ENCODE measurements around the gene TTC29. TPM values are rescaled to one million over a fixed set of nuclear protein-coding genes. Genes with fewer than 3 reads are reported as not detected.
"Not testable (repeated sequence)": the region's sequence is repeated elsewhere in the genome, so short reads cannot be mapped to it uniquely, and the experiment has no call there.

Gene TTC29
- total RNA-seq, 2 donors from 2014 or later: not detected

DNA sequence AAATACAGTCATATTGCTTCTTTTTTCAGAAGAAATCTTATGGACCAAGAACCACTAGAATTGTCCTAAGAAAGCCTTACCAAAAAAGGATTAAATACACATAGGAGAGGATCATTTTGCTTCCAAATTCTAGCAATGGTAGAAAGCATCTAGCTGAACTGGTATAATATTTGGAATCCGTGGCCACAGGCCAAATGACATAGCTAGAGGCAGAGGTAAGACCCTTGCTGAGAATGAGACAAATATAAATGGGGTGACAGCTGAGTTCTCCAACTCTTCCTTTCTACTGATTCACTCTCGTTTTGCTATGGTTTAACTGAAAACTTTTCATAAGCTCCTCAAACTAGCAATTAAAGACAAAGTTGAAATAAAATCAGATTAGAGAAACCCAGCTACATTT lies 150.0 kb downstream of the TTC29 start:
- no peaks in the 10 kb centered on the region for H3K9me3 Mint-ChIP-seq
- DNase-seq (ENCODE audit: low spot score in 2 of 2): no peak
- ATAC-seq: no peak
- H3K27ac Mint-ChIP-seq: no peak overlapping the region
- H3K36me3 Mint-ChIP-seq: no peaks in the 10 kb centered on the region

DNA sequence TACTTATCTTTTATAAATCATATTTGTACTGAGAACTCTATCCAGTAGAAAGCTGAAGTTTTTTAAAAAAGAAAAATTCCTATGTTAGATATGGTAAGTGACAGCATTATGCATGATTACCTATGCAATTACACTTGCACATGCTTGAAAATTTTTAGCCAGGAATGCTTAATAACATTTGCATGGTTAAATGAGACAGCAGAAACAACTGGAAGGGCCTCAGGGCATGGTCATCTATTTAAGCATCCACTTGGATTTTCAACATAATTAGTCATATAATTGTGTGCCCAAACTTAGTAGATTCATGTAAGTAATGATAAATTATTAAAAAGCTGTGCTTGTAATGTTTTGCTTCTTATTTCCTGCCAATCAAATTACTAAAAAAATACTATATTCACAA lies 151.9 kb downstream of the TTC29 start:
- Mint-ChIP-seq H3K9me3 (no peaks in the 10 kb centered on the region), H3K36me3 (no peaks in the 10 kb centered on the region), H3K27ac (no peak overlapping the region)
- ATAC-seq (no peak), DNase-seq (ENCODE audit: low spot score in 2 of 2) (no peak)

- no peaks in the 10 kb centered on the region for H3K9me3 Mint-ChIP-seq
- H3K27ac Mint-ChIP-seq: no peak overlapping the region
- ATAC-seq (no peak), DNase-seq (ENCODE audit: low spot score in 2 of 2) (no peak)
- H3K36me3 Mint-ChIP-seq: no peaks in the 10 kb centered on the region
Measured at GRCh38 chr4:146791439-146791838, 154.2 kb downstream of the TTC29 start.

DNA sequence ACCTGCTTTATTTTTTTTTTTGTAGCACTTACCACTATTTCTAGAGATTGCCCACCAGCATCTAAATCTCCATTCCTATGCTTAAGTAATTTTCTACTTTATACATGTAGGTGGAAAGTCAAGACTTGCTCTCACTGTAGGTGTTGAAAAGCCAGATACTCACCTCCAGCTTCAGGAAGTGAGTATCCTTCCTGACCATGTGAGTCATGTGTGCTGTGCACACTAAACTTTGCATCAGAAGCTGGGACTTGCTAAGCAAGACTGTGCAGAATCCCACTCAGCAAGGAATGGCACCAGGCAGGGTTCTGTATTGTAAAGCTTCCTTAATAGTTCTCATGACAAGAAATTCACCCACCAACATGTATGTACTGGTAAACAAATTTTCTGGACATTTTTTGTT lies 155.1 kb downstream of the TTC29 start:
- ATAC-seq (no peak), DNase-seq (ENCODE audit: low spot score in 2 of 2) (no peak)
- H3K9me3 Mint-ChIP-seq: no peaks in the 10 kb centered on the region
- H3K27ac Mint-ChIP-seq: no peak overlapping the region
- H3K36me3 Mint-ChIP-seq: no peaks in the 10 kb centered on the region

- no peaks in the 10 kb centered on the region for H3K9me3 Mint-ChIP-seq
- DNase-seq (ENCODE audit: low spot score in 2 of 2) (no peak), ATAC-seq (no peak)
- H3K36me3 Mint-ChIP-seq: no peaks in the 10 kb centered on the region
- no peak overlapping the region for H3K27ac Mint-ChIP-seq
Measured at GRCh38 chr4:146787731-146788130, 157.9 kb downstream of the TTC29 start.

DNA sequence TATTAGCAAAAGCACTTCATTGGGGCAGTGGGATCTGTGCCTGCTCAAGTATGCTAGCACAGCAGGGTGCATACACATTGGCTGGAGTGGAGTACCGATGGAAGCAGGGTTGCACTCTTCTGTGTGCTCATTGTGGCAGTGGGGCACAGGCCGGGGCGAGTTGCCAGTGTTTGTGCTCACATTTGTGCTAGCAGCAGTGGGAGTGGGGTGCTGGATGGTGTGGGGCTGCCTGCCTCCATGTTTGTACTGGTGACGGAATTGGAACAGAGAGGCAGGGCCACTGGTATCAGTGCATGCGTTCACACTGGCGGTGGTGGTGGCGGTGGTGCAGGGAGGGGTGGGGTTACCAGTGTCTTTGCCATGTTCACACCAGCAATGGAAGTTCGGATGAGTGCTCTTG lies 169.0 kb downstream of the TTC29 start:
- ATAC-seq: no peak
- no peak overlapping the region for H3K27ac Mint-ChIP-seq

GRCh38 chr4:146763560-146763959 lies 182.1 kb downstream of the TTC29 start:
- Mint-ChIP-seq H3K36me3 (no peaks in the 10 kb centered on the region), H3K27ac (no peak overlapping the region), H3K9me3 (peaks cover 0 to 6% of the 10 kb centered on the region in 2 donors)
- DNase-seq (ENCODE audit: low spot score in 2 of 2) (no peak), ATAC-seq (no peak)

More for the DNA sequence above, 169.0 kb downstream of the TTC29 start:
- no peaks in the 10 kb centered on the region for H3K36me3 Mint-ChIP-seq
- no peak for DNase-seq (ENCODE audit: low spot score in 2 of 2)
- peaks cover 0 to 3% of the 10 kb centered on the region in 2 donors for H3K9me3 Mint-ChIP-seq

GRCh38 chr4:146762016-146762415 lies 183.6 kb downstream of the TTC29 start:
- Mint-ChIP-seq H3K36me3 (peaks cover 0 to 5% of the 10 kb centered on the region in 2 donors), H3K27ac (no peak overlapping the region), H3K9me3 (peaks cover 7 to 17% of the 10 kb centered on the region in 2 donors)
- ATAC-seq (no peak), DNase-seq (ENCODE audit: low spot score in 2 of 2) (no peak)

GRCh38 chr4:146742416-146742815 lies 203.2 kb downstream of the TTC29 start:
- Mint-ChIP-seq H3K27ac (no peak overlapping the region), H3K36me3 (peaks cover 0 to 6% of the 10 kb centered on the region in 2 donors), H3K9me3 (peaks cover 4 to 6% of the 10 kb centered on the region in 2 donors)
- no peak for DNase-seq (ENCODE audit: low spot score in 2 of 2)
- ATAC-seq: no peak

DNA sequence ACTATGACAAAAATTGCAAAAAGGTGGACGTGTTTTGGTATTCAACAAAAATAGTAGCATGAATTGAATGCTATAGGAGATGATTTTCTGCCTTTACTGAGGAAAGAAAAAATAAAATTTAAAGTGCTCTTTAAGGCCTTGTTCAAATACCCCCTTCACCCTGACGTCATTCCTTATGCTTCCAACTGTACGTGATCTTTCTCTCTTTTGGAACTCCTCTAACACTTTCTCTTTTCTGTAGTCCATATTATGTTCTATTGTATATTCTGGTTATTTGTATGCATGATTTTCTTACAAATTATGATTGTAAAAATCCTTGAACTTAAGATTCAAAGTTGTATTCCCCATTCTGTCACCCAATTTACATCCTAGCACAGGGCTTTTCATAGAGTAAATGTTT lies 206.5 kb downstream of the TTC29 start:
- no peak for DNase-seq (ENCODE audit: low spot score in 2 of 2)
- no peak overlapping the region for H3K27ac Mint-ChIP-seq
- H3K36me3 Mint-ChIP-seq: peaks cover 0 to 6% of the 10 kb centered on the region in 2 donors
- ATAC-seq: no peak
- peaks cover 4 to 6% of the 10 kb centered on the region in 2 donors for H3K9me3 Mint-ChIP-seq

DNA sequence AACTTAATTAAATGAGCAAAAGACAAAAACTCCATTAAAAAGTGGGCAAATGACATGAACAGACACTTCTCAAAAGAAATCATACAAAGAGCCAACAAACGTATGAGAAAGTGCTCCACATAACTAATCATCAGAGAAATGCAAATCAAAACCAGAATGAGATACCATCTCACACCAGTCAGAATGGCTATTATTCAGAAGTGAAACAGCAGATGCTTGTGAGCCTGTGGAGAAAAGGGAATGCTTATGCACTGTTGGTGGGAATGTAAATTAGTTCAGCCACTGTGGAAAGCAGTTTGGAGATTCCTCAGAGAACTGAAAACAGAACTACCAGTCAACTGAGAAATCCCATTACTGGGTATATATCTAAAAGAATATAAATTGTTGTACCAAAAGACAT lies 222.1 kb downstream of the TTC29 start:
- H3K9me3 Mint-ChIP-seq; H3K27ac Mint-ChIP-seq; H3K36me3 Mint-ChIP-seq; DNase-seq (ENCODE audit: low spot score in 2 of 2); ATAC-seq: not testable (repeated sequence)

GRCh38 chr4:146709956-146710355 lies 235.7 kb downstream of the TTC29 start:
- ATAC-seq: no peak
- no peaks in the 10 kb centered on the region for H3K9me3 Mint-ChIP-seq
- no peak for DNase-seq (ENCODE audit: low spot score in 2 of 2)
- no peak overlapping the region for H3K27ac Mint-ChIP-seq
- H3K36me3 Mint-ChIP-seq: no peaks in the 10 kb centered on the region

GRCh38 chr4:146699910-146700309 lies 245.8 kb downstream of the TTC29 start:
- no peaks in the 10 kb centered on the region for H3K9me3 Mint-ChIP-seq
- H3K27ac Mint-ChIP-seq: no peak overlapping the region
- DNase-seq (ENCODE audit: low spot score in 2 of 2): no peak
- no peak for ATAC-seq
- no peaks in the 10 kb centered on the region for H3K36me3 Mint-ChIP-seq

DNA sequence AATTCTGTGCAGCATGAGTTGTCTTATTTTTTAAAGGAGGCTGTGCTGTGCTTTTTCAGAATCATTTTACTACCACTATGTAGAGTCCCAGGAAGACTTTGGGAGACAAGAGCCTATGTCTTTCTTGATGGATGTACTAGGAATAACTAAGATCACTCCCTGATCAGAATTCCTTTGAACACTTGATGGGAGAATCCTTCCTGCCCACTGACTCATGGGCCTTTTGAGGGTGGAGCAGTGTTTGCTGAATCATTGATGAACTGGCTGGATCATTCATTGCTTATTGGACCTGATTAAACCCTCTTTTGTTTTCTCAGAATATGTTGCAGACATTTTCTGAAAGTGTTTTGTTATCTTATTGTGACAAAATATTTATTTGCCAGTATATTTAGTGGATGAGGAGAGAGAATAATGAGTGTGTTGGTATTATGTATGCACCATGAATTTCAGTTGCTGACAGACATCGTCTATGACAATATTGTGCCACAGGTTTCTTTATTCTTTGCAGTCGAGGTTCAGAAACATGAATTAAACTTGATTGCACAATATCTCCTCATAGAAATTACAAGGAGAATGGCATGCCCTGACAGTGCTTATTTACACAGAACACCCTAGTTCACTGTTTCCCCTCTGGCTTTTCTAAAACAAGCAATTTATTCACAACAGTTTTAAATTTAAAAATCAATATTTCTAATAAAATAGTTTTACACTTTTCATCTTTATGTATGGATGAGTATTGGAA lies 270.7 kb downstream of the TTC29 start:
- no peak for DNase-seq (ENCODE audit: low spot score in 2 of 2)
- ATAC-seq: no peak
- peaks cover 0 to 5% of the 10 kb centered on the region in 2 donors for H3K36me3 Mint-ChIP-seq
- H3K27ac Mint-ChIP-seq: no peak overlapping the region
- peaks cover 0 to 5% of the 10 kb centered on the region in 2 donors for H3K9me3 Mint-ChIP-seq

- not testable (repeated sequence) for ATAC-seq; H3K9me3 Mint-ChIP-seq; DNase-seq (ENCODE audit: low spot score in 2 of 2); H3K27ac Mint-ChIP-seq; H3K36me3 Mint-ChIP-seq
Measured at GRCh38 chr4:146663968-146664311, 281.7 kb downstream of the TTC29 start.

DNA sequence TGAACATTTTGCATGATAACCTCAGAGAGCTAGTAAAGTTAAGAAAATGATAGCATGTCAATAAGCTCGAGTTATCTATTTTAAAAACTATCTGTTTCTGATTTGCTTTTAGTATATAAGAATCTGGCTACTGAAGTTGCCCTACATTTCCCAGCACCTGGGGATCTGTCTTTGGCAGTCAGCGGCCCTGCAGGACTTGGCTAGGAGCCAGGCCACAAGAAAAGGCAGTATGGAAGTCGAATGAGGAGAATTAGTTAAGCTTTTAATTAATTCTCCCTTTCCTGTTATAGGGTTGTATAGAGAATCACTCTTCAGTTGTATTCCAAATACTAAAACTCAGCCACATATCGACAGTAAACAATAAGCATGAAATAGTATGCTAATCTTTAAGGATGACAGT lies 284.3 kb downstream of the TTC29 start:
- ATAC-seq: no peak
- peaks cover 5 to 6% of the 10 kb centered on the region in 2 donors for H3K36me3 Mint-ChIP-seq
- no peak overlapping the region for H3K27ac Mint-ChIP-seq
- no peak for DNase-seq (ENCODE audit: low spot score in 2 of 2)
- peaks cover 0 to 9% of the 10 kb centered on the region in 2 donors for H3K9me3 Mint-ChIP-seq
